ENCODE data around the gene TMEM53. TPM values are rescaled to one million over a fixed set of nuclear protein-coding genes. Genes with fewer than 3 reads are reported as not detected.
A peak's percentile ranks its signal among the peaks of the same experiment; 100 is the strongest.

The TMEM53 gene
- total RNA-seq, 1 experiment from 2014 or later = 22.9 TPM

DNA sequence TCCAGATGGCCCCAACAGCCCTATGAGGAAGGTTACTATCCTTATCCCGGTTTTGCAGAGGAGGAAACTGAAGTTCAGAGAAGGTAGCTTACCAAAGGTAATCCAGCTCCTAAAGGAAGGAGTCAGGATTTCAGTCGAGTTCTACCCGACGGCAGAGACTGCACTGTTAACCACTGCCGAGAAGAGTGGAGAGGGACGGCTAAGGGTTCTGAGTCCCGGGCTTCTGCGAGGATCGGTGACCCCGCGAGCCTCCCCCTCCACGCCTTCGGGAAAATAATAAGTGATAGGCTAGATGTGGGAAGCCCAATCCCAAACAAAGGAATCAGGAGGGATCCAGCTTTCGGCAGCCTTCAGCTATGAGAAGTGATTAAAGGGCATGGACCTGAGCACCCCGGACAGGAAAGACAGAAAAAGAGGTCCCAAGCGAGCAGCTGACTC lies 587 bp downstream of the TMEM53 start:
- BruUV-seq (replicated peaks) = no TSS peak
- CTCF ChIA-PET = no interaction called here
- in situ Hi-C loops (cut with HindIII; ENCODE audit: low pct_unique_long_range_greater_than_20kb, low sequenced_read_pairs) (no loop called here), intact Hi-C loops (cut with micrococcal nuclease; ENCODE audit: unreplicated experiment) (no loop called here)
- Histone ChIP-seq H3K27ac (ENCODE audit: low read length) (peak overlapping the region; percentile 93), H3K4me3 (ENCODE audit: low read depth in 2 of 2, low read length in 2 of 2) (peak overlapping the region; percentile 72 to 96), H3K27me3 (ENCODE audit: control insufficient read depth, insufficient read depth, low read length) (no peaks in the 10 kb centered on the region), H3K4me1 (ENCODE audit: control insufficient read depth, insufficient read depth, low read length) (peaks cover 26% of the 10 kb centered on the region), H3K9me3 (ENCODE audit: control insufficient read depth, insufficient read depth, low read depth, low read length) (no peaks in the 10 kb centered on the region), H3K36me3 (ENCODE audit: control insufficient read depth, insufficient read depth, low read length) (no peaks in the 10 kb centered on the region)
- peak; percentile 4 for ATAC-seq
- no peak for DNase-seq (ENCODE audit: low read depth, low spot score)
- TF ChIP-seq SIN3A (IDR thresholded peaks at IDR 0.05; ENCODE audit: borderline replicate concordance, insufficient read depth, low read depth, low read length) (no peak), POLR2AphosphoS5 (IDR thresholded peaks at IDR 0.05; ENCODE audit: low read depth, low read length) (no peak), TCF7L2 (IDR thresholded peaks at IDR 0.05; ENCODE audit: low read depth, low read length) (no peak)
- TF ChIP-seq, protein P1, sequence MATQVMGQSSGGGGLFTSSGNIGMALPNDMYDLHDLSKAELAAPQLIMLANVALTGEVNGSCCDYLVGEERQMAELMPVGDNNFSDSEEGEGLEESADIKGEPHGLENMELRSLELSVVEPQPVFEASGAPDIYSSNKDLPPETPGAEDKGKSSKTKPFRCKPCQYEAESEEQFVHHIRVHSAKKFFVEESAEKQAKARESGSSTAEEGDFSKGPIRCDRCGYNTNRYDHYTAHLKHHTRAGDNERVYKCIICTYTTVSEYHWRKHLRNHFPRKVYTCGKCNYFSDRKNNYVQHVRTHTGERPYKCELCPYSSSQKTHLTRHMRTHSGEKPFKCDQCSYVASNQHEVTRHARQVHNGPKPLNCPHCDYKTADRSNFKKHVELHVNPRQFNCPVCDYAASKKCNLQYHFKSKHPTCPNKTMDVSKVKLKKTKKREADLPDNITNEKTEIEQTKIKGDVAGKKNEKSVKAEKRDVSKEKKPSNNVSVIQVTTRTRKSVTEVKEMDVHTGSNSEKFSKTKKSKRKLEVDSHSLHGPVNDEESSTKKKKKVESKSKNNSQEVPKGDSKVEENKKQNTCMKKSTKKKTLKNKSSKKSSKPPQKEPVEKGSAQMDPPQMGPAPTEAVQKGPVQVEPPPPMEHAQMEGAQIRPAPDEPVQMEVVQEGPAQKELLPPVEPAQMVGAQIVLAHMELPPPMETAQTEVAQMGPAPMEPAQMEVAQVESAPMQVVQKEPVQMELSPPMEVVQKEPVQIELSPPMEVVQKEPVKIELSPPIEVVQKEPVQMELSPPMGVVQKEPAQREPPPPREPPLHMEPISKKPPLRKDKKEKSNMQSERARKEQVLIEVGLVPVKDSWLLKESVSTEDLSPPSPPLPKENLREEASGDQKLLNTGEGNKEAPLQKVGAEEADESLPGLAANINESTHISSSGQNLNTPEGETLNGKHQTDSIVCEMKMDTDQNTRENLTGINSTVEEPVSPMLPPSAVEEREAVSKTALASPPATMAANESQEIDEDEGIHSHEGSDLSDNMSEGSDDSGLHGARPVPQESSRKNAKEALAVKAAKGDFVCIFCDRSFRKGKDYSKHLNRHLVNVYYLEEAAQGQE (IDR thresholded peaks at IDR 0.05; ENCODE audit: insufficient read depth in 1 of 2, low read depth in 2 of 2, low read length in 1 of 2) = no peak
- TF ChIP-seq, protein P2, sequence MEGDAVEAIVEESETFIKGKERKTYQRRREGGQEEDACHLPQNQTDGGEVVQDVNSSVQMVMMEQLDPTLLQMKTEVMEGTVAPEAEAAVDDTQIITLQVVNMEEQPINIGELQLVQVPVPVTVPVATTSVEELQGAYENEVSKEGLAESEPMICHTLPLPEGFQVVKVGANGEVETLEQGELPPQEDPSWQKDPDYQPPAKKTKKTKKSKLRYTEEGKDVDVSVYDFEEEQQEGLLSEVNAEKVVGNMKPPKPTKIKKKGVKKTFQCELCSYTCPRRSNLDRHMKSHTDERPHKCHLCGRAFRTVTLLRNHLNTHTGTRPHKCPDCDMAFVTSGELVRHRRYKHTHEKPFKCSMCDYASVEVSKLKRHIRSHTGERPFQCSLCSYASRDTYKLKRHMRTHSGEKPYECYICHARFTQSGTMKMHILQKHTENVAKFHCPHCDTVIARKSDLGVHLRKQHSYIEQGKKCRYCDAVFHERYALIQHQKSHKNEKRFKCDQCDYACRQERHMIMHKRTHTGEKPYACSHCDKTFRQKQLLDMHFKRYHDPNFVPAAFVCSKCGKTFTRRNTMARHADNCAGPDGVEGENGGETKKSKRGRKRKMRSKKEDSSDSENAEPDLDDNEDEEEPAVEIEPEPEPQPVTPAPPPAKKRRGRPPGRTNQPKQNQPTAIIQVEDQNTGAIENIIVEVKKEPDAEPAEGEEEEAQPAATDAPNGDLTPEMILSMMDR (IDR thresholded peaks at IDR 0.05) = no peak
- POLR2A ChIA-PET = interaction anchor here (0.6 to 1.6 kb wide), 4 partner anchors 38 to 58 kb away, joined by 3 to 13 read pairs (median 4); no protein-coding TSS in a partner anchor

DNA sequence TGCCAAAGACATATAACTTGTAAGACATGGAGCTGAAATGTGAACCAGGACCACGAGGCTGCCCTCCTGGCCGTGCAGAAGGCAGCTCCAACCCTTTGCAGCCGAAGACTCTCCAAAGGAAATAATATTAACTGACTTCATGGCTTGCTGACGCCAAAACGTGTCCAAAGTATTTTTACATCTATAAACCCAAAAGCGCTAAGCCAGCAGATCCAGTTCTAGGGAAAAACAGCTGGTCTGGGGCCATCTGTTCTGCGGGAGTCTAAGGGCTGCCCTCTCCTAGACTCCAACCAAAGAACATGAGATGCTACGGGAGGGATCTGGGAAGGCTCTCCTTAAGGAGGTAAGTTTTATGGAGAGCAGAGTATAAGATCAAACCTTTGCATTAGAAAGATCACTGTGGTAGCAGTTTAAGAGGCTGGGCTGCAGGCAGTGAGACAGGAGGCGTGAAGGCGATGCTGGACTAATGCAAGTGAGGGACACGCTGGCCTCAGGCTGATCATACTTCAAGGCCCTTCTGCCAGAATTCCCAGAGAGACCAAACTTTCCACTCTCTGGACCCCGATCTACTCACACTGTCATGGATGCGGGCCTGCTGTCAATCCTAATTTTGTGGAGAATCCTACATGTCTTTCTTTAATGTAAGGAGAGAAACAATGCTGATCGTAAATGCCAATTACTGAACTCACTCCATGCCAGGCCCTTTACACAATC lies 1.2 kb downstream of the TMEM53 start:
- Histone ChIP-seq H3K4me1 (ENCODE audit: control insufficient read depth, insufficient read depth, low read length) (peaks cover 26% of the 10 kb centered on the region), H3K27me3 (ENCODE audit: control insufficient read depth, insufficient read depth, low read length) (no peaks in the 10 kb centered on the region), H3K36me3 (ENCODE audit: control insufficient read depth, insufficient read depth, low read length) (no peaks in the 10 kb centered on the region), H3K27ac (ENCODE audit: low read length) (peak overlapping the region; percentile 93), H3K4me3 (ENCODE audit: low read depth in 2 of 2, low read length in 2 of 2) (peak overlapping the region; percentile 72 to 96), H3K9me3 (ENCODE audit: control insufficient read depth, insufficient read depth, low read depth, low read length) (no peaks in the 10 kb centered on the region)
- ChIA-PET CTCF (no interaction called here), POLR2A (interaction anchor here (0.6 kb wide), 1 partner anchor 38 kb away, joined by 13 read pairs; no protein-coding TSS in a partner anchor)
- ATAC-seq (no peak), DNase-seq (ENCODE audit: low read depth, low spot score) (no peak)
- TSS peak; percentile 61 for BruUV-seq (replicated peaks)
- TF ChIP-seq TCF7L2 (IDR thresholded peaks at IDR 0.05; ENCODE audit: low read depth, low read length) (no peak), SIN3A (IDR thresholded peaks at IDR 0.05; ENCODE audit: borderline replicate concordance, insufficient read depth, low read depth, low read length) (no peak), POLR2AphosphoS5 (IDR thresholded peaks at IDR 0.05; ENCODE audit: low read depth, low read length) (no peak)
- TF ChIP-seq, protein P2 (IDR thresholded peaks at IDR 0.05) = no peak
- TF ChIP-seq, protein P1 (IDR thresholded peaks at IDR 0.05; ENCODE audit: insufficient read depth in 1 of 2, low read depth in 2 of 2, low read length in 1 of 2) = no peak
- in situ Hi-C loops (cut with HindIII; ENCODE audit: low pct_unique_long_range_greater_than_20kb, low sequenced_read_pairs) (no loop called here), intact Hi-C loops (cut with micrococcal nuclease; ENCODE audit: unreplicated experiment) (no loop called here)
